Lower leg skin (tissue), 3 donors: ENCODE data around the gene ZC3H4.

Experiments
- CTCF ChIP-seq, 3 donors: fragments of 450-650 bp; IDR thresholded peaks; one replicate each; pipeline ENCODE4 v1.5.1; 2016; ENCODE audit warnings: antibody characterized with exemption in 3 of 3, mild to moderate bottlenecking in 3 of 3, moderate library complexity in 2 of 3
- POLR2A ChIP-seq, 2 donors: fragments of 450-650 bp; IDR thresholded peaks; one replicate each; pipeline ENCODE4 v1.6.1; 2016 to 2017; ENCODE audit warnings: antibody characterized with exemption in 2 of 2, mild to moderate bottlenecking in 1 of 2, moderate library complexity in 1 of 2

GRCh38 chr19:47056411-47056810 lies 57.2 kb downstream of the ZC3H4 start:
- TF ChIP-seq POLR2A (IDR thresholded peaks at IDR 0.05): no peak
- TF ChIP-seq CTCF (IDR thresholded peaks at IDR 0.05): no peak
